ENCODE results near the gene SNIP1.

- TF ChIP-seq EZH2 (IDR thresholded peaks at IDR 0.05; ENCODE audit: borderline replicate concordance) (no peak), CTCF (IDR thresholded peaks at IDR 0.05; ENCODE audit: poor library complexity) (no peak)
These were observed 20.6 kb downstream of the SNIP1 start for GRCh38 chr1:37533317-37534093.

Measured in hepatocyte (in vitro differentiated cells).